Measurements from ENCODE around the gene NFIX.

GRCh38 chr19:13094771-13095392 lies 99.6 kb downstream of the NFIX start:
- TF ChIP-seq CTCF (CRISPR knock-in tag; IDR thresholded peaks at IDR 0.05) (no peak), TARDBP (CRISPR knock-in tag; IDR thresholded peaks at IDR 0.05) (no peak), EZH2 (conservative IDR thresholded peaks at IDR 0.05; ENCODE audit: low read depth, low read length) (no peak), POLR2AphosphoS5 (IDR thresholded peaks at IDR 0.05; ENCODE audit: low read depth, low read length) (no peak), ZBTB49 (CRISPR knock-in tag; IDR thresholded peaks at IDR 0.05; ENCODE audit: borderline replicate concordance) (no peak)
